GM18858 (cell line): ENCODE measurements around the gene IGSF3.

Source experiments
- ATAC-seq: cut with Tn5 transposase; IDR thresholded peaks from one replicate; pipeline ENCODE4 v1.9.1; 2021; ENCODE audit not compliant: unreplicated experiment

IGSF3 gene

DNA sequence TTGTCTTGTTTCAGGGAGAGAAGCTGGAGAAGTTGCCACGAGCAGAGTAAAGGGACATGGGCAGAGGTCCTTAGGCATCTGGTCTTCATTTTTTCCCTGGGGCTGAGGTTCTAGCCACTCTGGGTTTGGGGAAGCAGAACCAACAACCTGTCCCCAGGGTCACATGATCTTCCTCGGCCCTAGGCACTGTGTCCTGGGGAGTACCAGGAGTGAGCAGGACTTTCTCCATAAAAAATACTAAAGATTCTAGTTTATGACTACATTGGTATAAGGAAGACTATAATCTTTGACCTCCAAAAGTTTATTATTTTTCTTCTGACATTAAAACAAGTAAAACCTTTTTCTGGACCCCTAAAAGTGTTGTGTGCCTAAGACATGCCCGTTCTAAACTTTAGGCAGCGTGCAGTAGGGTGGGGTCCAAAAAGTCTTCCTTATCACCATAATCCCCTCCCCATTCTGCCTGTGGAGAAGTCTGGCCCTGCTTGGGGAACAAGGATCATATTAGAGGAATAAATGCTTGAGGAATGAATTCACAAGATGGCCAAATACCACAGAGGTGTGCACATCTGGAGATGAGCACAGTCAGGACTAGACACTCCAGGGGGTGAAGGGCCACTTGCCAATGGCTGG lies 19.3 kb upstream of the IGSF3 start:
- no peak for ATAC-seq

DNA sequence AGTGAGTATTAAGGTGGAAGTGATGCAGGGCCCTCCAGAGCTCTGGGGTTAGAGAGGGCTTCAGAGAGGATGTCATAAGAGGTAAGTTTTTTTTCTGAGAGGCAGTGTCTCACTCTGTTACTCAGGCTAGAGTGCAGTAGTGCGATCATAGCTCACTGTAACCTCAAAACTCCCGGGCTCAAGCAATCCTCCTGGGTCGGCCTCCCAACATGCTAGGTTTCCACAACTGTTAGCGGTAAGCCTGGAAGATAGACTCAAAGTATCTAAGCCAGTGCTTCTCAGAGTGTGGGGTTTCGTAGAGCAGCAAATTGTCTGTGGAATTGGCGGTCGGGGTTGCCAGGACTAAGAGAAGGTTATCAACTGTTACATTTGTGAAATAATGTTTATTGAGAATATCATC lies 18.6 kb upstream of the IGSF3 start:
- ATAC-seq, result no peak

DNA sequence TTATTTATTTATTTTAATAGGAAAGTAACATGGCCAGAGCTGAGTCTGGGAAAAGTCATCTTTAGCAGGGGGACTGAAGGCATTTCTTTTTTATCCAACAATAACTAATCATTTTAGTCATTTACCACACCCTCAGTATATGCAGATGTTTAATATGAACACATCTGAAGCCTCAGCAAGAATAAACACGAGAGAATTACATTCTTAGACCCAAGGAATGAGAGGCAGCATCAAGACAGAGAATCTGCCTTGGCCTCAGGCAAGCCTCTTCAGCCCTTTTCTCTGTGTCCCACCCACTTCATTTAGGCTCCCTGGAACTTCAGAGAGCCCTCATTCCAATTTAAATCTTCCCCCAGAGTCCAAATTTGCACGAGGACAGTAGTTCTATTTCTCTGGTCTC lies 17.0 kb upstream of the IGSF3 start:
- no peak for ATAC-seq

DNA sequence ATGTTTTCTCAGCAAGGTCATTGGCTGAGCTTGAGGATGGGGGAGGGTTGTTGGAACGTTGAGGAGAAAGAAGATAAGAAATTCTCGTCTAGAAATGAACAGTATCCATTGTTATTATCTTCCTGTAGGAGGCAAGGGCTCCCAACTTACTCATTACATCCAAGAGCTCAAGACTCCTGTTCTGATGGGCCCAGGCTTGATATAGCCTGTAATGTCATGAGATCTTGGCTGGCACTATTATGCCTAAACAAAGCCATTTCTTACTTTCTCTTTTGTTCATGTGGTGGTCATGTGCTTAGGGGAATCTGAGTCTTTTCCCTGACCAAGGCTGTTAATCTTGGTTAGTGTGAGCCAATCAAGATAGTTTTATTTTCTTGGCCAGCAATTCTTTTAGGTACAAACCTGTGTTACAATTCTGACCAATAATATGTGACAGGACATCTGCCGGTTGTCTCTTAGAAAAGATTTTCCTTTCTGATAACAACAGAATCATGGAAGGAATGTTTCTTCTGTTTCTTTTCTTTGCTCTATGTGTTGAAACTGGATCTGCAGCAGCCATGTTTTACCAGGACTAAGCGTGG lies 15.2 kb upstream of the IGSF3 start:
- no peak for ATAC-seq

DNA sequence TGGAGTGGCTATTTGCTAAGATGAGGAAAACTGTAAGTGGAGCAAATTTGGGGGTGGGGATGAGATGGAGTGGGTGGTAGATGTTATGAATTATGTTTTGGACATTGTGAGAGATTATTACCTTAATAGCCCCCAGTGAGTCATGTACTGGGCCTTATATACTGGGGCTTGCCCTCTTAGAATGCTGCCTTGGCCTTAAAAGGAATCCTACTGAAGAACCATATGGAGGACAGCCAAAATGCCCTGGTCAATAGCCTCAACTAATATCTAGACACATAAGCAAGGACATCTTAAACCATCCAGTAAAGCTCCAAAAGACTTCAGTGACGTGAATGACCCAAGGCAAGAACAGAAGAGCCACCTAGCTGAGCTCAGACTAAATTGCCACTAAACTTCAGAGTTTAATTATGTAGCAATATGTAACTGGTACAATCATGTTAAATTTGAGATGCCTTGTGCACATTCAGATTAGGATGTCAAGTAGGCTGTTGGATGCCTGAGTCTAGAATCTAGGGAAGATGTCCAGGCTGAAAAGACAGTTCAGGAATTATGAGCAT lies 13.9 kb upstream of the IGSF3 start:
- no peak for ATAC-seq

DNA sequence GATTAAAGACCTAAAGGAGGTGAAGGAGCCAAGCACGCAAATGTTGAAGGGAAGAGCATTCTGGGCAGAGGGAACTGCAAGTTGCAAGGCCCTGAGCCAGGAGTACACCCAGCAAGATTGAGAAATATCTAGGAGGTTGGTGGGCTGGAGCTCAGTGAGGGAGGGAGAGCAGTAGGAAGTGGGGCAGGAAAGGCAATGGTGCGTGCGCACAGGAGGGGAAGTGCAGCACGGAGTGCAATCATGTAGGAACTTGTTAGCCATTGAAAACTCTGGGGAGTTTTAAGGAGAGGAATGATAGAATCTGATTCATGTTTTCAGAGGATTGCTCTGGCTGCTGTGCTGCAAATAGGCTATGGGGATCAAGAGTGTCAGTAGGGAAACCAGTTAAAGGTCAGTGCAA lies 13.2 kb upstream of the IGSF3 start:
- no peak for ATAC-seq

DNA sequence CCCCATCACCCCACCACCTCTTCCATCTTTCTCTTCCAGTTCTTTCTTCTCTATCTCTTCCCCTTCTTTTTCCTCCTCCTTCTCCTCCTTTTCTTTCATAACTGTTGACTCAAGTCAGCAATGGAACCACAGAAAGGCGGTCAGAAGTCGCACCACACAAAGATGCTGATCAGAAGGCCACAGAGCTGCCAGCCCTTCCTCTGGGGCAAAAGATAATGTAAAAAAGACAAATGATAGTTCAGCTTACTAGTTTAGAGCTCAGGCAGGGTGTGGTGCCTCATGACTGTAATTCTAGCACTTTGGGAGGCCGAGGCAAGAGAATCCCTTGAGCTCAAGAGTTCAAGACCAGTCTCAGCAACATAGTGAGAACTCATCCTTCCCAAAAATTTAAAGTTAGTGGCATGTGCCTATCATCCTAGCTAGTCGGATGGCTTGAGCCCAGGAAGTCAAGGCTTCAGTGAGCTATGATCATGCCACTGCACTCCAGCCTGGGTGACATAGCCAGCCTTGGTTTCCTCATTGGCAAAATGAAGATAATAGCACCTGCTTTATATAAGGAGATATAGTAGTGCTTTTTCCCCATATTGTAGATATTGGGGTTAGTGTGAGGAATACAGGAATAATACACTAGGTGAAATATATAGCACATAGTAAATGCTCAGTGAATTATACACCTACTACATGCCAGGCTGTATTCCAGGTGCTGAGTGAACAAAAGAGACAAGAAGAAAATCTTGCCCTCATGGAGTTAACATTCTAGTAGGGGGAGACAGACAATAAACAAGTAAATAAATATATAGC lies 12.5 kb upstream of the IGSF3 start:
- no peak for ATAC-seq

DNA sequence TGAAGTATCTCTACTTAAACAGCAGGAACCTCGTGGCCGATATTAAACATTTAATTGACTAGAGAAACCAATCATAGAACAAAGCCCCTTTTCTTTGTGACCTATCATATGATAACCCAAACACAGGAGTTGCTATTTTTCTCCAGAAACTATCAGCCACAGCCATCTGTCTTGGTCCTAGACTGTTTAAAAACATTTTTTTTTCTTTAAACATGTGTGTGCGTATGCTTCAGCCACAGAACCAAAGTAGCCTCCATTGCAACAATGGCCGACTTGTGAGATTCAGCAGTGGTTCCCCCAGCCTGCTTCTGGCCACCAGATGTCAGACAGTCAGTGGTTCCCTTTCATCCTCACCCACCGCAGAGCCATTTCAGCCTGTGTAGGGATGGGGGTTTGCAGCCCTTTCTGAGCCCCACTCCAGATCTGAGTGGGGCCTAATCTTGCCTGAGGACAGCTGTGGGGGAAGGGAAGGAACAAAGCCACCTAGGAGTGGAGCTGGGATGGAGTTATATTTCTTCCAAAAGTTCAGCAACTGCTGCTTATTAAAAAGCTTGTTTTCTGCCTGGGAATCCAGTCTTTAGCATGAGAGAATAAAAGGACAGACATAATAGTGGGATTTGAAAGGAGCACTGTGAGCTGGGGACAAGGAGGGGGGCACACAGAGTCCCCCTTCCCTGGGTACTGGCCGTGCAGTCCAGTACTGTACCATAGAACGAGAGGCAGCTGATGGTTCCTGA lies 11.7 kb upstream of the IGSF3 start:
- ATAC-seq, result no peak

DNA sequence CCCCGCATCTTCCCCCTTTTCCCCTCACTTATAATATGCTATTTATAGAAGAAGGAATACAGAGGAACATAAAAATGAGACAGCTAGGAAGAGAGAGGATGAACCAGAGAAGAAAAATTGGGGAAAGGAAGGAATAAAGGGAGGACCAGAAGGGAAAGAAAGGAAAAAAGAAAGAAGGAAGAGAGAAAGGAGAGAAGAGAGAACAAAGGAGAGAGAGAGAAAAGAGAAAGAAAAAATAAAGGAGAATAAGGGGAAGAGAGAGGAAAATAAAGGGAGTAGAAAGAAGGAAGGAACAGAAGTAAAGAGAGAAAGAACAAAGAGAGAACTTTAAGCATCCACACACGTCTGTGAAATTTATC lies 11.2 kb upstream of the IGSF3 start:
- ATAC-seq, result no peak

DNA sequence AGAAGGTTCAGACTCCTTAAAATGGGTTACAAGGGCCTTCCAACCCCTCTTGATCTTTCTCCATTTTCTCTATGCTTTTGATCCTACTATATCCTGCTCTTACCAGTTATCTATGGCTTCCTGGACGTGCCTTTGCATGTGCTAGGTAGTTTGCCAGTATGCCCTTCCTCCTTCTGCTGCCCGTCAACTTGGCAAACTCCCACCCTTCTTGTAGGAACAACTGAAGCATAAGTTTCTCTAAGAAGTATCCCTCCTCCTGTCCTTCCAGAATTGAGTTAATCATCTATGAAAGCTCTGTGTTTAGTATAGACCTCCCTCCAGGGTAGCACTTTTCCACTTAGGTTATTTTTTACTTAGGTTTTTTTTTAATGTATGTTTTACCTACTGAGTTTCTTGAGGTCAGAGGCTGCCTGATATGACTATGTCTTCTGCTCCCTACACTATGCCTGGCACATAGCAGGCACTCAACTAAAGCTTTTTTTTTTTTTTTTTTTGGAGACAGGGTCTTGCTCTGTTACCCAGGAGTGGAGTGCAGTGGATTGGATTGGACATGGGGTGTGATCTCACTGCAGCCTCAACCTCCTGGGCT lies 10.0 kb upstream of the IGSF3 start:
- ATAC-seq, result no peak

DNA sequence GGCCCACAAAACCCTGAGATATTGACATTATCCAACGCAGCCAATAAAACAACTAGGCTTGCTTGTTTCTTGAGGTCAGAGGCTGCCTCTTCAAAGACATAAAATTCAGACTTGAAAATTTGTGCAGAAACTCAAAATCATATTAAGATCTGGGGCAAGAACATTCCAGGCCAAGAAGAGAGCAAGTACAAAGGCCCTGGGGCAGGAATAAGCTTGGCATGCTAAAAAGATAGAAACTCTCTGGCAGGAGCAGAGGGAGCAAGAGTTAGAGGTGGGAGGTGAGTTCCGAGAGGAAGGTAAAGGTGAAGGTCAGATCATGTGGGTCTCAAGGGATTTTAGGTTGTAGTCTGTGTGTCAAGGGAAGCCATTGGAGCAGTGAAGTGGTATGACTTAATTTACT lies 8.8 kb upstream of the IGSF3 start:
- no peak for ATAC-seq

DNA sequence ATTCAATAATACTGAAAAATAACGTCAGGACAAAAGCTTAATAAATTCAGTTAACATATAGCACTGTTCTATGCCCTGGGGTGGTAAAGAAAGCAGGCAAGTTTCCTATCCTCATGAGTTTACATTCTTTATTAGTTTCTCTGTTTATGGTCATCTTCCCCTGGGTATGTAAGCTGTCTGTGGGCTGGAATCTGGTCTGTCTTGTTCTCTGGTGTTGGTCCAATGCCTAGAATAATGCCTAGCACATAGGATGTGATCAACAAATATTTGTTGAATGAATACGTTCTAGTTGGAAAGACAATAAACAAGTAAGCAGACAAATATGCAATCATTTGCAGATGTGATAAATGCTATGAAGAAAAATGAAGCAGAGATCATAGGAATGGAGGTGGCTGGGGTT lies 7.2 kb upstream of the IGSF3 start:
- no peak for ATAC-seq

DNA sequence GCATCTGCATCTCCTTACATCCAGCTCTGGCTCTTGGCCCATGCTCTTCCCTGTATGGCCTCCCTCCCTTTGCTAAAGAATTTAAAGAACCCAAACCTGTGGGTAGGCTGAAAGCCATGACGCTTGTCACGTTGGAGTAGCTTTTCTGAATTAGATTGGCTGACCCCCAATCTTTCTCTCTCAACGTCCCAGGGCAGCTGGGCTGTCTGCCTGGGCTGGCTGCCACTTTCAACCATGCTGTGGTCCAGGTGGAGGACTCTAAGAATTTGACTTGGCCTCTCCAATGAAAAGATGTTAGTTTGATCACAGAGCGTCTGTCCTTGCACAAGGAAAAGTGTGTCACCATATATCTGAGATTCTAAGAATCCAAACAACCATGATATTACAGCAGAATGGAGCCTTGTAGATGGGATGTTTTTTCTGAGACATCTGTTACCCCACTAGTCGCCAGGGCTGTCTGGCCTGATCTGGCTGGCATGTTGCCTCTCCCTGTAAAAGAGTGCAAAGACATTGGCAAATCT lies 6.5 kb upstream of the IGSF3 start:
- ATAC-seq, result no peak

DNA sequence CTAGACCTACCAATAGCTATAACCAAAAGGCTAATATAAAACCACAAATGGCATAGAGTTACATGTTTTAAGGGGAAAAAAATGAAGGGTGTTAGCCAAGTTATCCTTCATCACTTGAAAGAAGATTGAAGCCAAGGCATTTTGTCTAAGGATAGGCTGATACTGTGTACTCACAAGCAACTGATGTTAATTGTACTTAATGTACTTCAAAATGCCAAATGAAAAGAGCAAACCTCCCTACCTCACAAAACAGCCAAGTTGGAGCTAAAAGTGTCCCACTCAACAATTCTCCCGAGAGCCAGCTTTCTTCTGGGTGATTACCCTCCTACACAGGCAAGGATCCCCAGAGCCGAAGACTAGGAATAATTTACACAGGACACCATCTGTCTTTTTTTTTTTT lies 4.4 kb upstream of the IGSF3 start:
- ATAC-seq, result no peak

DNA sequence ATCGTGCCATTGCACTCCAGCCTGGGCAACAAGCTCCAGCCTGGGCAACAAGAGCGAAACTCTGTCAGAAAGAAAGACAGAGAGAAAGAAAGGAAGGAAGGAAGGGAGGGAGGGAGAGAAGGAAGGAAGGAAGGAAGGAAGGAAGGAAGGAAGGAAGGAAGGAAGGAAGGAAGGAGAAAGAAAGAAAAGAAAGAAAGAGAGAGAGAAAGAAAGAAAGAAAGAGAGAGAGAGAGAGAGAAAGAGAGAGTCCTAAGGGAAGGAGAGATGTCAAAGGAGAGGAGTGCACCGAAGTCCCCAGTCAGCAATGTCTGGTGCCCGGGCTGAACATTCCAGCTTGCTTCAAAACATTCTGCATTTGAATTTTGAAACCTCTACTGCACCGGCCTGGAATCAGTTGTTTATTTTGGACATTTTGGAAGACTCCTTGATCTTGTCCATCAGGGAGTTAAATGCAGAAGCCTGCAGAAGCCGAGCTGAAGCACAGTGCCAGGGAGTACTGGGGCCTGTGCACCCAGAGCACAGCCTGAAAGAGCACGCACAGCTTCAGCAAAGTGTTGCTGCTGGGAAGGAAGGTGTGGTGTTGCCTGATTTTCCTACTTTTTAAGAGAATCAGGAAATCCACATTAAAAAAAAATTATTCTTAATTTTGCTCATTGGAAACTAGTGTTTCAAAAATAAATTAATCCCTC lies 3.7 kb upstream of the IGSF3 start:
- no peak for ATAC-seq

DNA sequence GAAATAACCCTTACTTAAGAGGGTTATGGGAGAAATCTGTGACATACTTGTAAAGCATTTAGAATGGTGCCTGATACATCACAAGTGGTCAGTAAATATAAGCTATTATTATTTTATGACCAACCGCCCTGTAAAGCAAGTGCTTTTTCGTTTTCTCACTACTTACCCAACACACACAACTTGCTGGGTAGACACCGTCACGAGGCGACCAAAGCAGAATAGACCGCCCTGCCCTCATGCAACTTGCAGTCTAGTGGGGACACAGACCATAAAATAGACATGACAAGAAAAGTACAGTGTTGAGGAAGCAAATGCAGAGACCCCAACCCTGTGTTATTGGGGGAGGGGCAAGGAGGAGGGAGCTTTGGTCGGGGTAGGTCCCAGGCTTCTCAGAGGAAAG lies 744 bp upstream of the IGSF3 start:
- no peak for ATAC-seq

DNA sequence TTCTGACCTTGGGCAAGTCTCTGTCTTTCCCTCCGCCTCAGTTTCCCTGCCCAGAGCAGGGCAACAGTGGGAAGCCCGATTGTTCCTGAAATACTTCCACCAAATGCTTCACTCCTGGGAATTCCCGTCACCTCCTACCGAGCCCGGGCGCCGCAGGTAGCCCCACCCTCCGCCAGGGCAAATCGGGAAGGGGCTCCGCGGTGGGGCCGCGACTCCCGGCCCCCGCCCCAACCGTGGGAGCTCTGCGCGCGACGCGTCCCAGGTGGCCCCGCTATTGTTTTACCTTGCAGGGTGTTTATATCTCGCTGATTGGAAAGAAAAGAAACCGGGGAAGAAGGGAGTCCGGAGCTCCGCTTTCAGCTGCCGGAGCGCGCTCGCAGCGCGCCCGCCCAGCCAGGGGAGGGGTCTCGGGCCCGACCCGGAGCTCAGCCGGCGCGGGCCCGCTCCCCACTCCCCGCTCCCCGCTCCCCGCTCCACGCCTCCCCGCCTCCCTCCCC lies 407 bp downstream of the IGSF3 start:
- no peak for ATAC-seq

DNA sequence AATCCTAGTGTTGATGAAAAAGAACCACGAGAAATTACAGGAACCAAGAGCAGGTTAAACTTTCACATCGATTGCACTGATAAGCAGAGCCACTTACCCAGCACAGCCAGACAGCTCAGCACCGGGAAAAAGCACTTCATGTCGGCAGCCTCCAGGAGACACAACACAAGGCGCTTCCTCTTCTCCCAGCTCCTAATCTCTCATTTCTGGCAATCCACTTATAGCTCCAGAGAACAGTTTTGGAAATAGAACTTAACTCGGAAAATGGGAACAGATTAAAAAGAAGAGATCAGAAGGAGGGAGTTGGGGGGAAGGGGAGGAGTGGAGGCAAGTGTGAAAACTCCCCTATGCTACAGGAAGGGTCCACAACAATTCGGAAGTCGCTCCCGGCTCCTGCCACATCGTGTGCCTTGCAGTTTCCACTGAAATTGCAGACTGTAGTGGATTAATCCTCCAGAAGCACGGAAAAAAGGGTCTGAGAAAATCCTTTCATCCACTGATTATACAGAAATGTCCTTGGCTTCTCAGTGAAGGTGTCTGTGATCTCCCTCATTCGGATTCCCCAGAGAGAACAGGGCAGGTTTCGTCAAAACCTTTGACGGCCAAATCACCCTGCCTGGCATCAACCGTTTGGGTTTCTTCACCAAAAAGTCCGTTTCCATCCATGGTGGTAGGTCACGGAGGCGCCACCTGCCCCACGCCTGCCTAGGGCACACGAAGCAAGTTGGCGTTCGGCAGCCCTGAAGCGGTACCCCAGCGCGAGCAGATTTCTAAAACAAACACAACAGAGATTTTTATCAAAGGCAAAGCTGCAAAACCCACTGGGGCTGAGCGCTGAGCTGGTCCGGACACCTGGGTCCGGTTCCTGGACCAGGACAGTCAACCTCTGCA lies 1.1 kb downstream of the IGSF3 start:
- no peak for ATAC-seq

DNA sequence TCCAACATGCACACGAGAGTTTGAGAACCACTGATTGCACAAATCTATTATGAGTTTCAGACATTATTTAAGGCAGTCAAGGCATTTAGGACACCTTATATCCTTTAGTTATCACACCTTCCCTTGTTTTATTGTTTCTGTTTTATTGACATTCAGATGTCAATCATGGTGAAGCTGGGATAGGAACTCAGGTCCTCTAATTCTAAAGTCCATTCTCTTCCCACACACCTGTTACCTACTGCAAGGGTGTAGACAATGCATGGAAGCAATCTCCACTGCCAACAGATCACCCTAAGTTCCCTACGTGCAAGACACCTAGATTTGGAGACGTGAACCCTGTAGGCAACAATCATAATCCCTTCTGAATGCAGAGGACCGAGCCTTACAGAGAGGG lies 2.6 kb downstream of the IGSF3 start:
- ATAC-seq, result no peak
